Measurements from ENCODE around the gene TRIM66.

TRIM66 gene

DNA sequence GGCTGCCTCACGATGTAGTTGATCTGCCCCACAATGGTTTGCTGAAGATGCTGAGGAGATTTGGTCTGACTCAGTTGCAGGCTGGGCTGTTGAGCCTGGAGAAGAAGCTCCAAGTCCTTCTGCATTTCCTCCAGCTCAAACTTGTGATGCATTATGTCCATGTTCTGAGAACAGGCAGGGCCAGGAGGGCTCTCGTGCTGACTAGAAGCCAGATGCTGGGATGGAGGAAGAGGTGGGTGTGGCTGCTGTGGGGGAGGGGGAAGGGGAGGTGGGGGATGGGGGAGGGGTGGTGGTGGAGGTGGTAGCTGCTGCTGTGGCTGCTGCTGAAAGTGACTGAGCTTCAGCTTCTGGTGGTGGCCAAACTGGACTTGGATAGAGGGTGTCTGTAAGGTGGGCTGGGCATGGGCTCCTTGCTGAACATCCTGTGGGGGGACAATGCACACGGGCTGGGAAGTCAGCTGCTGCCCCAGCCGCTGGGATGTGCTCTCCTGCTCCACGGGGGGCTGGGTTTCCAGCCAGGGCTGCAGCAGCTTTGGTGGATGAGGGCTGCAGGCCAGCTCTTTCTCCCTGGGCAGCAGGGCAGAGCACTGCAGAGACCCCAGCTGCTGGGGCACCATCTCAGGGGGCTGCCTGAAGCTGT is 42.1 kb downstream of the TRIM66 start:
- TF ChIP-seq, protein P1, sequence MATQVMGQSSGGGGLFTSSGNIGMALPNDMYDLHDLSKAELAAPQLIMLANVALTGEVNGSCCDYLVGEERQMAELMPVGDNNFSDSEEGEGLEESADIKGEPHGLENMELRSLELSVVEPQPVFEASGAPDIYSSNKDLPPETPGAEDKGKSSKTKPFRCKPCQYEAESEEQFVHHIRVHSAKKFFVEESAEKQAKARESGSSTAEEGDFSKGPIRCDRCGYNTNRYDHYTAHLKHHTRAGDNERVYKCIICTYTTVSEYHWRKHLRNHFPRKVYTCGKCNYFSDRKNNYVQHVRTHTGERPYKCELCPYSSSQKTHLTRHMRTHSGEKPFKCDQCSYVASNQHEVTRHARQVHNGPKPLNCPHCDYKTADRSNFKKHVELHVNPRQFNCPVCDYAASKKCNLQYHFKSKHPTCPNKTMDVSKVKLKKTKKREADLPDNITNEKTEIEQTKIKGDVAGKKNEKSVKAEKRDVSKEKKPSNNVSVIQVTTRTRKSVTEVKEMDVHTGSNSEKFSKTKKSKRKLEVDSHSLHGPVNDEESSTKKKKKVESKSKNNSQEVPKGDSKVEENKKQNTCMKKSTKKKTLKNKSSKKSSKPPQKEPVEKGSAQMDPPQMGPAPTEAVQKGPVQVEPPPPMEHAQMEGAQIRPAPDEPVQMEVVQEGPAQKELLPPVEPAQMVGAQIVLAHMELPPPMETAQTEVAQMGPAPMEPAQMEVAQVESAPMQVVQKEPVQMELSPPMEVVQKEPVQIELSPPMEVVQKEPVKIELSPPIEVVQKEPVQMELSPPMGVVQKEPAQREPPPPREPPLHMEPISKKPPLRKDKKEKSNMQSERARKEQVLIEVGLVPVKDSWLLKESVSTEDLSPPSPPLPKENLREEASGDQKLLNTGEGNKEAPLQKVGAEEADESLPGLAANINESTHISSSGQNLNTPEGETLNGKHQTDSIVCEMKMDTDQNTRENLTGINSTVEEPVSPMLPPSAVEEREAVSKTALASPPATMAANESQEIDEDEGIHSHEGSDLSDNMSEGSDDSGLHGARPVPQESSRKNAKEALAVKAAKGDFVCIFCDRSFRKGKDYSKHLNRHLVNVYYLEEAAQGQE (IDR thresholded peaks at IDR 0.05; ENCODE audit: insufficient read depth in 1 of 2, low read depth in 2 of 2, low read length in 2 of 2), result no peak
- no peak for TF ChIP-seq FOXP2 (optimal IDR thresholded peaks at IDR 0.05; ENCODE audit: borderline replicate concordance, extremely low read depth, extremely low read length, insufficient read depth)
- no peak for TF ChIP-seq TAF1 (IDR thresholded peaks at IDR 0.05; ENCODE audit: borderline replicate concordance, insufficient read depth, low read length)
- TF ChIP-seq SIN3A (IDR thresholded peaks at IDR 0.05; ENCODE audit: borderline replicate concordance, insufficient read depth, low read length), result no peak
- no peak for TF ChIP-seq POLR2AphosphoS5 (IDR thresholded peaks at IDR 0.05; ENCODE audit: low read depth, low read length)

DNA sequence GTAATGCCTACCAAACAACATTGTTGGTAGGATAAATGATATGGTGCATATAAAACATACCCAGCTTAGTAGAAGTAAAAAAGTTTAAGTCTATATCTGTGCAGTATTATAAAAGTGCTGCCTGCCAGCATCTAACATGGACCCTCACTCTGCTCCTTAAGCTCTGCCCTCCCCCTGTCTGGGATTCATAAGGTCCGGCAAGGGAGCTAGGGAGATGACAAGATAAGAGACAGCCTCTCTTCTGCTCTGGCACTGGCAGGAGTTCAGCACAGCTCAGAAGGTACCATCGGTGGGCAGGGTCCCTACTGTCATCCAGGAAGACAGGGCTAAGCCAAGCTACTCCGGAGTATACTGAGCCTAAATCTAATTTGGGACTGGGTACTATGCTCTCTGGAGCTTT is 42.8 kb downstream of the TRIM66 start:
- TF ChIP-seq, protein P1 (IDR thresholded peaks at IDR 0.05; ENCODE audit: insufficient read depth in 1 of 2, low read depth in 2 of 2, low read length in 2 of 2), result no peak

DNA sequence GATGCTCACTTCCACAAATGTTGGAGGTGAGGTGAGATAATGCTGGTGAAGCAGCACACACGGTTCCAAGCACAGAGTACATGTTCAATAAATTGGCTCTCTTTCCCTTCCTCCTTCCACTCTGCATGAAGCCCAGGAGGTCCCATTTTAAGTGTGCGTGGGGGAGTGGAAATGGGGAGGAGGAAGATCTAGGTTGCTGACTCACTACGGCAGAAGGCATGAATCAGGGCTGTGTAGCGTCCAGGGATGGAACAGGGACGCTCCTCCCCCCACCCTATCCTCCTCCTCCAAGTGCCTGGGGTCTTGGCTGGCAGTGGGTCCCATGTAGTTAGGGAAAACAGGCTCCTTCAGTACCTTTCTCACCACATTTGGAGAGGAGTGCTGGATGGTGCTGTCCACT is 44.2 kb downstream of the TRIM66 start:
- TF ChIP-seq, protein P1 (IDR thresholded peaks at IDR 0.05; ENCODE audit: insufficient read depth in 1 of 2, low read depth in 2 of 2, low read length in 2 of 2), result no peak
- TF ChIP-seq TAF1 (IDR thresholded peaks at IDR 0.05; ENCODE audit: borderline replicate concordance, insufficient read depth, low read length) (no peak), SIN3A (IDR thresholded peaks at IDR 0.05; ENCODE audit: borderline replicate concordance, insufficient read depth, low read length) (no peak), FOXP2 (optimal IDR thresholded peaks at IDR 0.05; ENCODE audit: borderline replicate concordance, extremely low read depth, extremely low read length, insufficient read depth) (no peak), POLR2AphosphoS5 (IDR thresholded peaks at IDR 0.05; ENCODE audit: low read depth, low read length) (no peak)

DNA sequence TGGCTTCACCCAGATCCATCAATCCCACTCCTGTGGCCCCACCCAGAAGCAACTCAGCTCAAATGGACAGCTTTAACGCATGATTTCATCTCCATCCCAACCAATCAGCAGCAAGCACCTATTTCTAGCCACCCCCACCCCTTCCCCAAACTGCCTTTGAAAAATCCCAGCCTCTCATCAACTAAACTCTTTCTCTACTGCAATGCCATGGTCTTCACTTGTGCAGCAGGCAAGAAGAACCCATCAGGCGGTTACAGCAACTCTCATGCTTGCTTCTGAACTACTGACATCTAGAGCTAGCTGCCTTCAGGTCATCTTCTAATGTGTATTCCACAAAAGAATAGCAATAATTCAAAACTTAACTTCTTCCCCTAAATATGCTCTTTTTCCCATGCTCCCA is 46.3 kb downstream of the TRIM66 start:
- TF ChIP-seq SIN3A (IDR thresholded peaks at IDR 0.05; ENCODE audit: borderline replicate concordance, insufficient read depth, low read length) (no peak), TAF1 (IDR thresholded peaks at IDR 0.05; ENCODE audit: borderline replicate concordance, insufficient read depth, low read length) (no peak)

DNA sequence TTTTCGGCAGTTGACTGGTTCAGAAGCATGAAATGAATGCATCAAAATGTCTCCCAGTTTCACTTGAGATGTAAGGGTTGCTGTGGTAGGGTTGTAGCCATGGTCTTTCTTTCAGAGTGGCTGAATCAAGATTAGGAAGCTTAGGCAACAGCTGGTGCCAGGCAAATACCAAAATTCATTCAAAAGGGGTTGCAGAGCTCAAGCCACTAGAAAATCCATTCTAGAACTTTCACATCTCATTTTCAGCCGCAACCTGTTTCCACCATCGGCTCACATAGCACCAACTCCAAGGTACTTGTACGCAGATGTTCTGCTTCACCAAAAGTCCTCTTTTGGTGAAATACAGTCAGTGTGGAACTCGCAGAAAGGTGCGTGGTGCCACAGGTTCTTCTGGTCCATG is 48.0 kb downstream of the TRIM66 start:
- TF ChIP-seq, protein P1 (IDR thresholded peaks at IDR 0.05; ENCODE audit: insufficient read depth in 1 of 2, low read depth in 2 of 2, low read length in 2 of 2), result no peak
- no peak for TF ChIP-seq SIN3A (IDR thresholded peaks at IDR 0.05; ENCODE audit: borderline replicate concordance, insufficient read depth, low read length)
- no peak for TF ChIP-seq POLR2AphosphoS5 (IDR thresholded peaks at IDR 0.05; ENCODE audit: low read depth, low read length)
- TF ChIP-seq FOXP2 (optimal IDR thresholded peaks at IDR 0.05; ENCODE audit: borderline replicate concordance, extremely low read depth, extremely low read length, insufficient read depth), result no peak
- TF ChIP-seq TAF1 (IDR thresholded peaks at IDR 0.05; ENCODE audit: borderline replicate concordance, insufficient read depth, low read length), result no peak
